ENCODE data around the gene PLEKHM3.

- TF ChIP-seq CTCF (IDR thresholded peaks at IDR 0.05) (no peak), POLR2AphosphoS5 (IDR thresholded peaks at IDR 0.05; ENCODE audit: low read depth, low read length) (no peak), REST (IDR thresholded peaks at IDR 0.05; ENCODE audit: insufficient read depth in 1 of 2, low read depth in 2 of 2, low read length in 1 of 2) (no peak), SIN3A (IDR thresholded peaks at IDR 0.05; ENCODE audit: borderline replicate concordance, insufficient read depth, low read depth, low read length) (no peak), TCF7L2 (IDR thresholded peaks at IDR 0.05; ENCODE audit: low read depth, low read length) (no peak)
These were observed 90.6 kb downstream of the PLEKHM3 start for GRCh38 chr2:207934720-207935119.

Measured in Panc1 (cell line).